Measurements from ENCODE around the gene JDP2.

The JDP2 gene

GRCh38 chr14:75518625-75519024 lies 90.8 kb downstream of the JDP2 start:
- peak; percentile 9; the same call in 1 of the 2 replicates for TF ChIP-seq CTCF (IDR thresholded peaks at IDR 0.05; ENCODE audit: low read depth, low read length)
- DNase-seq (ENCODE audit: extremely low read depth, low read depth), result no peak

- TF ChIP-seq CTCF (IDR thresholded peaks at IDR 0.05; ENCODE audit: low read depth, low read length), result no peak
- DNase-seq (ENCODE audit: extremely low read depth, low read depth), result no peak
Measured at GRCh38 chr14:75519394-75519793, 91.6 kb downstream of the JDP2 start.

DNA sequence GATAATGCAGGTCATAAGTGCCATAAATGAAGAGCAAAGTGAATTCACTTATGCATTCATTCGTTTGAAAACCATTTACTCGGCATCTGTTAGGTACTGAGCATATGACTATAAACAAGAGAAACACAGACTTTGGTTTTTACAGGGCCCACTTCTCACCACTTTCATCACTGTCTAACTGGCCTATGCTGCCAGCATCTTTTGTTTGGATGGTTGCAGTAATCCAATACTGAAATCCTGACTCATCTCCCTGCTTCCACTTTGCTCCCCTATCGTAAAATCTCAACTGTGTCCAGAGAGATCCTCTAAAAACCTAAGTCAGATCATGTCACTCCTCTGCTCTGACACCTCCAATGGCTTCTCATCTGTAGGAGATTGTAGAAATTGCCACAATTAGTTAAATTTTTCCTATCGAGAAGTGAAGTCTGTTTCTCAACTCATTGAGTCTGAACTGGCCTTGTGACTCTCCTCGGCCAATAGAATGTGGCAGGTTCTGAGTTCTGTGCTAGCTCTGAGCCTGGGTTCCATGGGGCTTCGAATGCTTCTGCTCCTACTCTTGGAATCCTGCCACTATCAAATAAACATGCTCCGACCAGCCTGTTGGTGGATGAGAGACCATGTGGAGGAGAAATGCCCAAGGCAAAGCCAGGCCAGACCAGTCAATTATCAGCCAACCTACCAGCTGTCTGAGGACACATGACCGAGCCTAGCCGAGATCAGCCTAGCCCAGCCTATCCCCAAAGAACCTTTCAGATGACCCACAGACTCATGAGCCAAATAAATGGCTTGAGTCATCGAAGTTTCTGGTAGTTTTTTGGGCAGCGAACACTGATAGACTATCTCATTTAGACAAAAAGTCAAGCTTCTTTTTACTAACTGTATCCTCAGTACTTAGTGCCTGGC lies 92.3 kb downstream of the JDP2 start:
- no peak for DNase-seq (ENCODE audit: extremely low read depth, low read depth)
- no peak for TF ChIP-seq CTCF (IDR thresholded peaks at IDR 0.05; ENCODE audit: low read depth, low read length)

- no peak for DNase-seq (ENCODE audit: extremely low read depth, low read depth)
- no peak for TF ChIP-seq CTCF (IDR thresholded peaks at IDR 0.05; ENCODE audit: low read depth, low read length)
Measured at GRCh38 chr14:75520852-75521251, 93.0 kb downstream of the JDP2 start.

DNA sequence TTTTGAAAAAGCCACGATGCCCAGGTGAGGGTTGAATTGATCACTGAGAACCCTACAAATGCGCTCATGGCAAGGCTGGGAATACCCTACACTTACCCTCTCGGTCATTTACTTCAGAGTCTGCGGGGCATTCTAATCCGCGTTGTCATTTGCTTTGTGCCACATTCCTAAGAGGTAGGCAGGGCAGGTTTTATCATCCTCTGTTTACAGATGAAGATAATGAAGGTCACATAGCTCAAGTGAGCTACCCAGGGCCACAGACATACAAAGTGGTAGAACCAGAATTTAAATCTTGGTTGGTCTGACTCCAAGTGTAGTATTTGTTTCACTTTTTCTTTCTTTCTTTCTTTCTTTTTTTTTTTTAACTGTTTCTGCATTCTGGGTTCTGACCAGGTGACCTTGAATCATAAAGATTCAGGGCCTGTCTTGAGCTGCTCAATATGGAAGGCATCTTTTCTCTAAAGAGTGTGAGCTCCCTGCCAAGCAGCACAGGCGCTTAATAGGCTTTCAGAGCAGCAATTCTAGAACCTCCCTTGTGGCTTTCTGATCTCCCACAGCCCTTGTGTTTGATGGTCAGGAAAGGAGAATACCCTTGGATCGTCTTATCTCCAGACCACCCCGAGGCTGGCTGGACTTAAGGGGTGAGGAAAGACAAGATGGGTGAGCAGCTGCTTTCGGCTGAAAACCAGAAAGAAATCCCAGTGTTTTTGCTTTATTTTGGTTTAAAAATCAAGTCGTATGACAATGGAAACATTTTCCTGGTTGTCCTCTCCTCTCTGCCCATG lies 93.8 kb downstream of the JDP2 start:
- DNase-seq (ENCODE audit: extremely low read depth, low read depth), result no peak
- TF ChIP-seq CTCF (IDR thresholded peaks at IDR 0.05; ENCODE audit: low read depth, low read length), result no peak

GRCh38 chr14:75522224-75522982 lies 94.6 kb downstream of the JDP2 start, which contains the start of gene BATF:
Gene BATF, plus strand, starts transcription at chr14:75522469. Its CDS starts 214 bp downstream, at chr14:75522683.
- TF ChIP-seq CTCF (IDR thresholded peaks at IDR 0.05; ENCODE audit: low read depth, low read length), result no peak

More at GRCh38 chr14:75522224-75522982, 94.6 kb downstream of the JDP2 start, which contains the start of gene BATF:
- no peak for DNase-seq (ENCODE audit: extremely low read depth, low read depth)

All from AG09319 (cell line).